CD4-positive, alpha-beta T cell treated with Interferon alpha-2 for 1 hour (primary cell): ENCODE data around the gene OR2S2.
"Not testable (repeated sequence)": the region's sequence is repeated elsewhere in the genome, so short reads cannot be mapped to it uniquely, and the experiment has no call there.

ENCODE experiments used
- DNase-seq, 2 donors: peaks; one replicate each; pipeline ENCODE4 v3.0.0-alpha.2; 2020 to 2022

Gene OR2S2

DNA sequence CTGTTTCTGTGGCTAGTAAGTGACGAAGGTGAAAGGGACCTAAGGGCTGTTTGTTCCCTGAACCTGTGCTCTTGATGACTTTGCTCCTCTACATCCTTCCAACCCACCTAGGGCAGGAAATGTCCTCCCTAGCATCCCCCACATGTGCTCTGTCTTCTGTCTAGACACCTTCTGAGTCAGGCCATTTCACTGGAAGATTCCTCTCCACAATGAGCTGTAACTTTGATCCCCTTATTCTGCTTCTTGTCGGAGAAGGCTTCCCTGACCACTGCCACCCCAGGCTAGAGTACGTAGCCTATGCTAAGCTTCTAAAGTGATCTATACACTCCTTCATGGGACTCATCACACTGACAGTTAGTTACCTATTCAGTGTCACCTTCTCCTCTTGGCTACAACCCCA lies 27.0 kb downstream of the OR2S2 start:
- no peak for DNase-seq

DNA sequence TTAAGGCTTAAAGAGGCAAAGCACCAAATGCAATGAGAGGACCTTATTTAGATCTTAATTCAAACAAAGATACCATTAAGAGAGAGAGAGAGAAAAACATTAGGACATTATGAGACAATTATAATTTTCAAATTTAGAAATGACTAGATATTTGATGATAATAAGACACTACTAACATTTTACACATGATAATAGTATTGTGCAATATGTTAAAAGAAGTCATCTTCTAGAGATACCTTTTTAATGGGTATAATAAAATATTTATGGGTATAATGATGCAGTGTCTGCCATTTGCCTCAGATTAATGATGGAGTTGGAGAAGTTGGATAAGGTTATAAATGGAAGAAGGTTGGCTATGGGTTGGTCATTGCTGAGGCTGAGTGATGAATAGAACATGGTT lies 27.4 kb downstream of the OR2S2 start:
- no peak for DNase-seq

DNA sequence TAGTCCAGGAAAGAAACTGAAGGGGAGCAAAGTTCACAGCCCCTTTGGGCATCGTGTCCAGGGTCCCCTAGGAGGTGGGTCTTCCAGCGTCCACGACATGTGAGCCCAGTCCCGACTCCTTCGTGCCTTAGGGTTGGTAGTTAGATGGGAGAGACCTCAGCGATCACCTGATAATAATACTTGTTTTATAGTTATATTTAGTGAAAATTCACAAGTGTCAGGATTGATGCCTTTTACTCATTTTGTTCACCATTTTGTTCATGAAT lies 28.6 kb downstream of the OR2S2 start:
- no peak for DNase-seq

GRCh38 chr9:35928591-35929452 lies 29.1 kb downstream of the OR2S2 start:
- DNase-seq: no peak

- DNase-seq: no peak
These were observed 33.8 kb downstream of the OR2S2 start for GRCh38 chr9:35923927-35924763.

GRCh38 chr9:35923598-35923926 lies 34.4 kb downstream of the OR2S2 start:
- DNase-seq: no peak

GRCh38 chr9:35920051-35920620 lies 37.8 kb downstream of the OR2S2 start:
- no peak for DNase-seq

- DNase-seq: no peak
These were observed 38.5 kb downstream of the OR2S2 start for GRCh38 chr9:35919212-35920008.

GRCh38 chr9:35918780-35919179 lies 39.2 kb downstream of the OR2S2 start:
- DNase-seq: no peak

GRCh38 chr9:35917261-35917660 lies 40.7 kb downstream of the OR2S2 start:
- no peak for DNase-seq

DNA sequence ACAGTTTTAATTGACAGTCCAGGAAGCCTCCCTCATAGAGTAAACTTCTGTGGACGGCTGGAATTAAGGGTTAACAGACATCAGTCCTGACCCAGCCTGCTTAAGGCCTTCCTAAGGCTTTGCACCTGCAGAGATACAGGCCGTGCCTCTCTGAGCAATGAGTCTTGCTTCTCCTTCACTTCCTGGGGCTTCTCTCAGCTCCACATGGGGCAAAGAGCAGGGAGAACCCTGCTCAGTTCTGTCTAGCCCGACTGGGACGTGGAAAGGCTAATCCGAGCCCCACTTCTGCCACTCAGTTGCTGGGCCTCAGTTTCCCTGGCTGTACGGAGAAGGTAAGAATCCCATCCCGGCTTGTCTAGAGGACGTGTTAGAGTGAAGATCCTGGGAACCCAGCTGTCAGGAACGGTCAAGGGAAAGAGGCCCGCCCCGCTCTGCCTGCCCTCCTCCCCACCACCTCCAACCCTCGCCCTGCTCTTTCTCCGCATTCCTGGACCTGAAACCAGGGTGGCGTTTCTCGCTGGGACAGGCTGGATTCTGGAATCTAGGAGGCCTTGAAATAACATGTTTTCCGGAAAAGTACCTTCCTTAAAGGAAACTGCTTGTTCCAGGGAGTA lies 42.2 kb downstream of the OR2S2 start:
- DNase-seq: no peak

DNA sequence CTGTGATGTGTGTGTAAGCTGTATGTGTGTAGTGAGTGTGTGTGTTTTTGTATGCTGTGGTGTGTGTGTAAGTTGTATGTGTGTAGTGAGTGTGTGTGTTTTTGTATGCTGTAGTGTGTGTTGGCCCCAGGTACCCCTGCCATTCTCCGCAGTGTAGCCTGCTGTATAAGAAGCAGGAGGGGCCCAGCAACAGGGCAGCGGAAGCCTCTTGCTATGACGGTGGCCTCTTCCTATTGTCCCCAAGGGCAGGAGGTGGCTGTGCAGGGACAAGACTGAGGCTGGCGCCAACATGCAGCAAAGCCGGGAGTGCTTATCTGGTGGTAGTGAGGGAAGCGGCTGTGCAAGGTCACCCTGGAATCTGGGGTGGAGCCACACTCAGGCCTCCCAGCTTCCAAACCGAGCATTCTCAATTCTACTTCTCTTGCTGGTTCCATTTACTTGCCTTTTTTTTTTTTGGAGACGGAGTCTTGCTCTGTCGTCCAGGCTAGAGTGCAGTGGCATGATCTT lies 43.6 kb downstream of the OR2S2 start:
- DNase-seq: peak; percentile 9 to 43

GRCh38 chr9:35913429-35913828 lies 44.5 kb downstream of the OR2S2 start:
- not testable (repeated sequence) for DNase-seq

GRCh38 chr9:35912791-35913400 lies 45.1 kb downstream of the OR2S2 start:
- no peak for DNase-seq

- DNase-seq: no peak
These were observed 46.3 kb downstream of the OR2S2 start for GRCh38 chr9:35911690-35912089.

- peak; percentile 46 to 73 for DNase-seq
These were observed 47.2 kb downstream of the OR2S2 start for GRCh38 chr9:35910613-35911359.

DNA sequence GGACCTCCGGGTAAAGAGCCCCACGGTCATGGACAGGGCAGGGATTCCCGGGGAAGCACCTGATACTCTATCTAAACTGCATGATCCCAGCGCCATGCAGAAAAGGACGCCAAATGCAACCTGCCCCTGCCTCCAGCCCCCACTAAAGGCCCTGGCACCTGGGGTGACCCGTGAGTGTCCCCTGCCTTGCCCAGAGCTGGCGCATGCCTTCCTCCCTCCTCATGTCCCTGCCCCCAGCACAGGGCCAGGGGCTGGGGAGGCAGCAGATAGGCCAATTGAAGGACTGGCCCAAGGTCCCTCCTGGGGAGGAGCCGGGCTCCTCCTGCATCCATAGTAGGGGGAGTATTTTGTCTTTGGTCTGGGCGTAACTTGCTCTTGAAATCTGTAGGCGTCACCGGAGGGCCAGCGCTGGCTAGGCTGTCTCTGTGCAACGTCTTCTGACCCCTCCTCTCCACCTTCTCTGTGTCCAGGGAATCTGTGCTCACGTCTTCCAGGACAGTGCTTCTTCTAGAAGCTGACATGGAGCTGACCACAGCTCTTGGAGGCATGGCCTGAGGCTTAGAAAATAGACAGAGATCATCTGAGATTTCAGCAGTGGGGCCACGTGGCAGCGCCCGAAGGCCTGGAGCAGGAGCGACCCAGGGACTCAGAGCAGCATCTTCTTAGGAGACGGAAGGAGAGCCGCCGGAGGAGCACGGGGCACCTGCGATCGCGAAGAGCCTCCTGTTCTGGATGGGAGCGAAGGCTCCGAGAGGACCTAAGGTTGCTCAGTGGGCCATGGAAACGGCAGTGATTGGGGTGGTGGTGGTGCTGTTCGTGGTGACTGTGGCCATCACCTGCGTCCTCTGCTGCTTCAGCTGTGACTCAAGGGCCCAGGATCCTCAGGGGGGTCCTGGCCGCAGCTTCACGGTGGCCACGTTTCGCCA lies 48.0 kb downstream of the OR2S2 start:
- DNase-seq: no peak

GRCh38 chr9:35909274-35909673 lies 48.7 kb downstream of the OR2S2 start, which contains the start of gene SPAAR:
Gene SPAAR (plus strand): TSS chr9:35909490. CDS start chr9:35910464, 974 bp downstream.
- DNase-seq: no peak

- no peak for DNase-seq
These were observed 49.3 kb downstream of the OR2S2 start for GRCh38 chr9:35908504-35909125.
